Measurements from ENCODE around the gene LHPP.

LHPP gene

DNA sequence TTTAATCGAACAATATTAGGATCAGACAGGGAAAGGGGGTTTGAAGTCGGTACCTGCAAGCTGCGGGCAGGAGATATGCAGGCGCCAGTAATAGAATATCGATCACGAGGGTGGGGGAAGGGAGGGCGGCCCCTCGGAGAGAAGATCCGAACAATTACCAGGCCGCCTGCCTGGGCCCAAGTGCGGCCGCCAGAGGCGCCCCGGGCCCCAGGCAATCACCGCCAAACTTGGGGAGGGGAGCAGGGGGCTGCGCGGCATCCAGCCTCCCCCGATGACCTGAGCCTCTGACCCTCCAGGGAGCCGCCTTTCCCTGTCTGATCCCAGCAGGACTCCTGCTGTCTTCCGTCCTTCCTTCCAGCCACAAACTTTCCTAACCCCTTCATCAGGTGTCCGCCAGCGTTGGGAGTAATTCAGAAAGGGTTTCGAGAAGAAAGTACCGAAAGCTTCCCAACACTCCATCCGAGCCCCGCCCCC is 12.9 kb upstream of the LHPP start:
- no peak for FAIRE-seq

GRCh38 chr10:124449170-124450011 is 12.2 kb upstream of the LHPP start:
- no peak for FAIRE-seq

- no peak for FAIRE-seq
These were observed 11.4 kb upstream of the LHPP start, which contains the start of gene NKX1-2 for GRCh38 chr10:124450012-124450782. Gene NKX1-2, minus strand, starts transcription at chr10:124450035. Its CDS starts 92 bp downstream, at chr10:124449943.

GRCh38 chr10:124450783-124451057 is 10.9 kb upstream of the LHPP start:
- FAIRE-seq = no peak

GRCh38 chr10:124451276-124451675 is 10.3 kb upstream of the LHPP start:
- no peak for FAIRE-seq

- no peak for FAIRE-seq
These were observed 7.5 kb upstream of the LHPP start for GRCh38 chr10:124453960-124454610.

- no peak for FAIRE-seq
These were observed 6.2 kb upstream of the LHPP start for GRCh38 chr10:124455441-124455840.

- FAIRE-seq = no peak
These were observed 3.1 kb upstream of the LHPP start for GRCh38 chr10:124458473-124458872.

DNA sequence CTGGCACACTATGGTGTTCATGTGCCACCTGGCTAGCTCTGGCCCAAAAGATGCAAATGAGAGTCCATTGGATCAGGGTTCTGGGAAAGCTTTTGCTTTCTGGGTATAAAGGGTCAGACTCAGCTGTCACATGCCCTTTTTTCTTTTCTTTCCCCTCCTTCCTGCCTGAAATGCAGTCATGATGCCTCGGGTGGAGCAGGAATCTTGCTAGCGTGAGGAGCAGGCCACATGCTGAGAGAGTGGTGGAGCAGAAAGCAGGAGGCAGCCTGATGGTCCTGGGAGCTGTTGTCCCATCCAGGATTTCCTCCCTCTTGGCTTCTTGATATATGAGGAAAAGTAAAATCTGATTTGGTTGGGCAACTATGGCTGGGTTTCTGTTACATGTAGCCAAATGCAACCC is 2.7 kb upstream of the LHPP start:
- FAIRE-seq = no peak

GRCh38 chr10:124459395-124459794 is 2.2 kb upstream of the LHPP start:
- FAIRE-seq = no peak

GRCh38 chr10:124460144-124460543 is 1.5 kb upstream of the LHPP start:
- no peak for FAIRE-seq

DNA sequence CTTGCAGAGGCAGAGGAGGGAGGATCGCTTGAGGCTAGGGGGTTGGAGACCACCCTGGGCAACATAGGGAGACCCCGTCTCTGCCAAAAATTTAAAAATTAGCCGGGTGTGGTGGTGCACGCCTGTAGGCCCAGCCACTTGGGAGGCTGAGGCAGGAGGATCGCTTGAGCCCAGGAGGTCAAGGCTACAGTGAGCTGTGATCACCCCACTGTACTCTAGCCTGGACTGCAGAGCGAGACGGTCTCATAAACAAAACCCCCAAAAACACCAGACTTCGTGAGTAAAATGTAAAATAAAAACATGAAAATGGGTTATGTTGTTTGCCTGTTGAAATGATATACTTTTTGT is 699 bp downstream of the LHPP start:
- FAIRE-seq = no peak

GRCh38 chr10:124464028-124464965 is 2.7 kb downstream of the LHPP start:
- no peak for FAIRE-seq

DNA sequence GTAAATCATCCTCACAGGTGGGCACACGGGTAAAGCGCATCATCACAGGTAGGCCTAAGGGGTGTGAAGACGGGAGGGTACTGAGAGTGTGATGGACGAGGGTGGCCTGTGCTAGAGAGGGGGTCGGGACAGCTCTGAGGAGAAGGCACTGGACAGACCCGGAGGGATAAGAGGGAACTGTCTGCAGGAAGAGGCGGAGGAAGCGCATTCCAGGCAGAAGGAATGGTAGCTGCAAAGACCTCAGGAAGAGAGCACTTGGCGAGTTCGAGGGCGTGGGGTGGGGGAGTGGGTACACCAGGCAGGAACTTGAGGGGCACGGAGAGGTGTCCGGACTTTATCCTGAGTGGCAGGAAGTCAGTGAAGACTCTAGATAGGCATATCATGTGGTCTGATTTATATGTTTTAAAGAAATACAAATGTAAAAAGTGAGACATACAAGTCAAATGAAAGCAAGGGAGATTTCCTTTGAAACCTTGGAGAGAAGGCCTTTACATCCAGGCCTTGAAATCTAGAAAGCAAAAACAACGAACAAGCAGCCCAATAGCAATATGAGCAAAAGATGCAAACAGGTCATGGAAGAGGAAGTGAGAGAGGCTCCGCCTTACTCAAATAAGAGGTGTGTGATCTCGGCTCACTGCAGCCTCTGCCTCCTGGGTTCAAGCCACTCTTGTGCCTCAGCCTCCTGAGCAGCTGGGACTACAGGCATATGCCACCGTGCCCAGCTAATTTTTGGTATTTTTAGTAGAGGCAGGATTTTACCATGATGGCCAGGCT is 3.6 kb downstream of the LHPP start:
- FAIRE-seq = no peak

DNA sequence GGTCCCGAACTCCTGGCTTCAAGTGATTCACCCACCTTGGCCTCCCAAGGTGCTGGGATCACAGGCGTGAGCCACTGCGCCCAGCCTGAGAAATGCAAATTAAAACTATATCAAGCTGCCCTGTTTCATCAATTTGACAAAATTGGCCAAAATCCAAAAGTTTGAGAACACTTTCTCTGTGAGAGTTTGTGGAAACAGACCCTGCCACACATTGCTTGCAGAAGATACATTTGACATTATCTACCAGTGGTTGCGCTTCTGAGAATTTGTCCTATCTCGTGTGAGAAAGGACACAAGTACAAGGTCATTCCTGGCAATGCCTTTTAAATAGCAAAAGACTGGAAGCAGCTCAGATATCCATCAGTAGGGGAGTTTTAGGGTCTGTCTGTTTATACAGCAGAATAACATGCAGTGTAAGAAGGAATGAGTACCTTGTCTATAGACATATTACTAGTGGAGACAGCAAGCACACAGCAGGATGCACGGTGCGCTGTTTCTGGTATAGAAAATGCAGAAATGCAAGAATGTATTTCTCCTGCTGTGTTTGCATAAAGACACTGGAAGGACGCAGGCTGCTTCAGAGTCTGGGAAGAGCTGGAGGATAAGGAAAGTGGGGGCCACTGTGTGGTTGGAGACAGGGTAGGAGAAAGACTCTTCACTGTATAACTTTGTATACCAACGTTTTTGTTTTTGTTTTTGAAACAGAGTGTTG is 4.3 kb downstream of the LHPP start:
- no peak for FAIRE-seq

- no peak for FAIRE-seq
These were observed 5.5 kb downstream of the LHPP start for GRCh38 chr10:124467165-124467564.

DNA sequence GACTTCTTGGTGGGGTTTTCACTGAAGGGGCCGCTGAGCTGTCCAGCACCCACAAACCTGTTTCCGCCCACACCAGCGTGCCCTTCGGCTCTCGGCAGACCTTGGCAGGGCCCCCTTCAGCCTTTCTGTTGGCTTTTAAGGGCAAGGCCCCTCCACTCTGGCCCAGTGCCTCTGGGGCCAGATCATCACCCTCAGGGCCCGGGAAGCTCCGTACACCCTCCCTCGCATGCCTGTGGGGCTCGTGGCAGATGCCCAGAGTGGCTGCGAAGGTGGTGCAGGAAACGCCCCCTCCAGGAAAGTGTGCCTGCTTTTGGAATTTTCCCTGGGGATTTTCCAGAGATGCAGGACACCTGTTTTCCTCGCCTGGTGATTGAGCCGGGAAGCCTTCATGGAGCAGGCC is 7.0 kb downstream of the LHPP start:
- FAIRE-seq = no peak

DNA sequence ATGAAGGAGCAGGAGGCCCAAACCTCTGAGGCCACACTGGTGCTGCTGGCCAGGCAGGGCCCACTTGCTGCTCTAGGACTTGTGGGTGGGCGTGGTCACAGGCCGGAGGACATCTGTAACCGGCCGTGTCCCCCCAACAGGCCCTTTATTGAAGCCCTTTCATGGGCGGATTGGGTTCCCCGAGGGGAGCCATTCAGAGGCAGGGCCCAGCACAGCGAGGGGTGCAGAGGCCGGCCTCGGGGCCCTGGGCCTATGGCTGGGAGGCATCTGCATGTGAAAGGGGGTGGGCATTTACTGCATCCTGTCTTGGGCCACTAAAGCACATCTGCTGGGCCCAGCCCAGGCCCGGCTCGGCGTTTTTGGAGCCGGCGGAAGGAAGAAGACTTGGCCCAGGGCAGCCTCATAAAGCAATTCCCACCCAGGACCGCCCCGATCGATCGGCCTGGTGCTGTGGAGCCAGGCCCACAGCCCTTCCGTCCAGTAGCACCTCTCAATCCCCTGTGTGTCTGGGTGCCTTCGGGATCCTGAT is 8.4 kb downstream of the LHPP start:
- no peak for FAIRE-seq

- no peak for FAIRE-seq
These were observed 9.2 kb downstream of the LHPP start for GRCh38 chr10:124470544-124471434.

- FAIRE-seq = no peak
These were observed 10.4 kb downstream of the LHPP start for GRCh38 chr10:124472071-124472470.
